ENCODE measurements around the gene CDC42BPB.

- TF ChIP-seq CTCF (IDR thresholded peaks at IDR 0.05) (no peak), POLR2A (IDR thresholded peaks at IDR 0.05) (no peak)
Measured at GRCh38 chr14:103001651-103002396, 55.5 kb downstream of the CDC42BPB start.

Data from lower leg skin (tissue), 3 donors.